ENCODE measurements around the gene TWIST2.

TWIST2 gene

GRCh38 chr2:238847841-238848690 lies at the start of gene TWIST2:
TWIST2 (plus strand) TSS chr2:238848085; CDS start chr2:238848216, 131 bp downstream.
- no peak for DNase-seq (ENCODE audit: low read depth in 2 of 2)

- DNase-seq (ENCODE audit: low read depth in 2 of 2) = no peak
Measured at GRCh38 chr2:238801791-238802190, 46.1 kb upstream of the TWIST2 start.

- no peak for DNase-seq (ENCODE audit: low read depth in 2 of 2)
Measured at GRCh38 chr2:238802957-238803356, 44.9 kb upstream of the TWIST2 start.

- no peak for DNase-seq (ENCODE audit: low read depth in 2 of 2)
Measured at GRCh38 chr2:238803996-238804870, 43.7 kb upstream of the TWIST2 start.

- DNase-seq (ENCODE audit: low read depth in 2 of 2) = no peak
Measured at GRCh38 chr2:238808761-238809160, 39.1 kb upstream of the TWIST2 start.

GRCh38 chr2:238810321-238810720 lies 37.6 kb upstream of the TWIST2 start:
- no peak for DNase-seq (ENCODE audit: low read depth in 2 of 2)

GRCh38 chr2:238811293-238811692 lies 36.6 kb upstream of the TWIST2 start:
- no peak for DNase-seq (ENCODE audit: low read depth in 2 of 2)

GRCh38 chr2:238811759-238812158 lies 36.1 kb upstream of the TWIST2 start:
- DNase-seq (ENCODE audit: low read depth in 2 of 2) = no peak

GRCh38 chr2:238813109-238813508 lies 34.8 kb upstream of the TWIST2 start:
- DNase-seq (ENCODE audit: low read depth in 2 of 2) = no peak

- no peak for DNase-seq (ENCODE audit: low read depth in 2 of 2)
Measured at GRCh38 chr2:238814815-238815214, 33.1 kb upstream of the TWIST2 start.

GRCh38 chr2:238816291-238816690 lies 31.6 kb upstream of the TWIST2 start:
- no peak for DNase-seq (ENCODE audit: low read depth in 2 of 2)

- DNase-seq (ENCODE audit: low read depth in 2 of 2) = no peak
Measured at GRCh38 chr2:238817382-238817781, 30.5 kb upstream of the TWIST2 start.

- no peak for DNase-seq (ENCODE audit: low read depth in 2 of 2)
Measured at GRCh38 chr2:238817891-238818290, 30.0 kb upstream of the TWIST2 start.

GRCh38 chr2:238818561-238818960 lies 29.3 kb upstream of the TWIST2 start:
- no peak for DNase-seq (ENCODE audit: low read depth in 2 of 2)

- DNase-seq (ENCODE audit: low read depth in 2 of 2) = no peak
Measured at GRCh38 chr2:238820197-238820596, 27.7 kb upstream of the TWIST2 start.

GRCh38 chr2:238820916-238821315 lies 27.0 kb upstream of the TWIST2 start:
- DNase-seq (ENCODE audit: low read depth in 2 of 2) = no peak

GRCh38 chr2:238821391-238821790 lies 26.5 kb upstream of the TWIST2 start:
- DNase-seq (ENCODE audit: low read depth in 2 of 2) = no peak

GRCh38 chr2:238821944-238822670 lies 25.8 kb upstream of the TWIST2 start:
- DNase-seq (ENCODE audit: low read depth in 2 of 2) = no peak

GRCh38 chr2:238822955-238823354 lies 24.9 kb upstream of the TWIST2 start:
- no peak for DNase-seq (ENCODE audit: low read depth in 2 of 2)

- no peak for DNase-seq (ENCODE audit: low read depth in 2 of 2)
Measured at GRCh38 chr2:238831177-238831576, 16.7 kb upstream of the TWIST2 start.

GRCh38 chr2:238834982-238835381 lies 12.9 kb upstream of the TWIST2 start:
- DNase-seq (ENCODE audit: low read depth in 2 of 2) = no peak

- DNase-seq (ENCODE audit: low read depth in 2 of 2) = no peak
Measured at GRCh38 chr2:238835726-238836301, 12.1 kb upstream of the TWIST2 start.
